HepG2 (cell line): ENCODE measurements around the gene MTCL1. TPM values are rescaled to one million over a fixed set of nuclear protein-coding genes. Genes with fewer than 3 reads are reported as not detected.

Source experiments
- ATAC-seq: fragments of 200-7000 bp; cut with Tn5 transposase; 3 replicates; pipeline ENCODE4 v1.9.1; 2020; ENCODE audit warnings: mild to moderate bottlenecking, moderate library complexity
- BruUV-seq: library from RNA; stranded (reverse); fragments of 400-500 nt; replicated peaks from 2 replicates; lab custom pipeline; 2021; lab: Mats Ljungman, UMichigan
- CTCF ChIA-PET: fragments of 300-600 bp; formaldehyde crosslinking; extraction: SDS; loops from one replicate; lab custom pipeline; 2021; ENCODE audit warnings: low total read pairs, inconsistent platforms, low intra/inter-chr PET ratio; lab: Yijun Ruan, JAX
- POLR2A ChIA-PET: fragments of 350-600 bp; sonication (Branson Sonifier 250); formaldehyde crosslinking; loops from one replicate; lab custom pipeline; 2020; ENCODE audit warnings: antibody characterized with exemption, inconsistent platforms; lab: Yijun Ruan, JAX
- DNase-seq: peaks from one replicate; pipeline ENCODE4 v3.0.0-alpha.2; 2015; ENCODE audit warnings: low spot score
- FAIRE-seq: peaks from 3 replicates; lab custom pipeline; 2011; peaks lifted over from hg19 to GRCh38; lab: Jason Lieb, UNC
- H2AFZ ChIP-seq: one replicate; pipeline ENCODE4 v1.6.1; 2011; ENCODE audit warnings: low read length, inconsistent platforms
- H3K27ac ChIP-seq: fragments of 300-600 bp; 3 replicates; pipeline ENCODE4 v1.8.0; 2011; ENCODE audit warnings: mixed run types, mild to moderate bottlenecking, mixed read lengths, low read length, inconsistent platforms; ENCODE audit not compliant: insufficient read depth; ENCODE audit errors: extremely low read length
- H3K27me3 ChIP-seq, 2 experiments: fragments of 200-600 bp in 1 of 2; 2 replicates in 1 of 2; 3 replicates in 1 of 2; pipeline versions ENCODE4 v1.6.0 to v1.8.0; 2011; ENCODE audit warnings: low read length in 2 of 2, mild to moderate bottlenecking in 2 of 2, moderate library complexity in 2 of 2, inconsistent platforms in 1 of 2; ENCODE audit not compliant: insufficient read depth in 2 of 2, control insufficient read depth in 1 of 2
- H3K36me3 ChIP-seq, 2 experiments: fragments of 200-600 bp in 1 of 2; replicated peaks in 1 of 2; 2 replicates in 1 of 2; 3 replicates in 1 of 2; pipeline versions ENCODE4 v1.5.1 to v1.8.0; 2011; ENCODE audit warnings: low read length in 2 of 2, inconsistent platforms in 1 of 2; ENCODE audit not compliant: insufficient read depth in 2 of 2, control insufficient read depth in 1 of 2
- H3K4me1 ChIP-seq: 2 replicates; pipeline ENCODE4 v1.5.1; 2012; ENCODE audit warnings: low read length, inconsistent platforms; ENCODE audit not compliant: insufficient read depth
- H3K4me2 ChIP-seq: 2 replicates; pipeline ENCODE4 v1.6.0; 2011; ENCODE audit warnings: low read depth, low read length, inconsistent platforms
- H3K4me3 ChIP-seq, 3 experiments: fragments of 200-600 bp in 1 of 3; sonication (generic), shearing (Covaris generic) in 1 of 3; replicated peaks in 1 of 3; 2 replicates each; pipeline ENCODE4 v1.5.1; 2011 to 2016; ENCODE audit warnings: low read length in 3 of 3, inconsistent platforms in 2 of 3, low read depth in 2 of 3, mild to moderate bottlenecking in 2 of 3, control low read depth in 1 of 3, mixed read lengths in 1 of 3; ENCODE audit not compliant: insufficient read depth in 1 of 3
- H3K79me2 ChIP-seq: one replicate; pipeline ENCODE4 v1.6.1; 2011; ENCODE audit warnings: low read length, inconsistent platforms; ENCODE audit not compliant: insufficient read depth
- H3K9ac ChIP-seq: 2 replicates; pipeline ENCODE4 v1.6.0; 2011; ENCODE audit warnings: mild to moderate bottlenecking, low read depth, low read length, inconsistent platforms; ENCODE audit not compliant: insufficient read depth
- H3K9me3 ChIP-seq: 2 replicates; pipeline ENCODE4 v1.5.1; 2012; ENCODE audit warnings: mild to moderate bottlenecking, low read length
- H4K20me1 ChIP-seq: 2 replicates; pipeline ENCODE4 v1.6.0; 2011; ENCODE audit warnings: inconsistent platforms, mild to moderate bottlenecking, low read length, moderate library complexity; ENCODE audit not compliant: insufficient read depth
- GATAD2A ChIP-seq: IDR thresholded peaks from 2 replicates; pipeline ENCODE4 v1.6.1; 2016
- KLF9 ChIP-seq: IDR thresholded peaks from 2 replicates; pipeline ENCODE4 v1.6.1; 2016; ENCODE audit warnings: low read depth
- RBM22 ChIP-seq: fragments of 200-400 bp; formaldehyde crosslinking; optimal IDR thresholded peaks from 2 replicates; pipeline ENCODE3; 2017; ENCODE audit warnings: mild to moderate bottlenecking, low read length, moderate library complexity
- ZIK1 ChIP-seq: sonication (generic); formaldehyde crosslinking; IDR thresholded peaks from 2 replicates; pipeline ENCODE4 v1.5.0; 2020; ENCODE audit warnings: mild to moderate bottlenecking, low read depth, missing genetic modification reagents, borderline replicate concordance
- ZNF24 ChIP-seq: fragments of 450-650 bp; IDR thresholded peaks from 2 replicates; pipeline ENCODE4 v1.6.1; 2017; ENCODE audit warnings: antibody characterized with exemption, mild to moderate bottlenecking
- ZNF570 ChIP-seq: sonication (generic); formaldehyde crosslinking; IDR thresholded peaks from 2 replicates; pipeline ENCODE4 v1.4.0; 2020; ENCODE audit warnings: mild to moderate bottlenecking, missing genetic modification reagents, borderline replicate concordance
- WGBS: methylation state at CpG from one replicate; pipeline ENCODE4 v1.1.6; 2017; ENCODE audit warnings: low lambda C conversion rate; 5-methylcytosine and 5-hydroxymethylcytosine counted together
- in situ Hi-C: cut with HindIII; loops from 2 replicates; pipeline ENCODE4 v1.10.0; 2017; ENCODE audit warnings: low pct_unique_long_range_greater_than_20kb; ENCODE audit not compliant: extremely low pct_ligation_motif_present
- intact Hi-C: fragments of 100-400 bp; cut with micrococcal nuclease; formaldehyde crosslinking; loops from one replicate; pipeline ENCODE4 v1.10.0; 2022; ENCODE audit not compliant: unreplicated experiment
- polyA plus RNA-seq, 8 experiments: library from polyadenylated mRNA; depleted of rRNA in 3 of 8; stranded (reverse) in 7 of 8; unstranded in 1 of 8; fragments of >200 nt; fragmentation: Illumina TruSeq in 4 of 8; extraction: Trizol in 4 of 8; gene quantifications; 2 replicates each; pipeline versions ENCODE4 v1.2.1 to v1.2.3, GENCODE V29; 2011 to 2016; ENCODE audit warnings: low read depth in 4 of 8, missing spikeins in 1 of 8, mixed read lengths in 1 of 8; ENCODE audit not compliant: insufficient read depth in 1 of 8
- total RNA-seq, 5 experiments: library from RNA; depleted of rRNA; stranded (reverse); fragments of >200 nt; fragmentation: Illumina TruSeq; extraction: Trizol; gene quantifications; 2 replicates each; pipeline ENCODE4 v1.2.3, GENCODE V29; 2016; ENCODE audit warnings: low read depth in 1 of 5
- TF ChIP-seq, protein P1 (sequence below): sonication (generic); formaldehyde crosslinking; IDR thresholded peaks from 2 replicates; pipeline ENCODE4 v1.8.0; 2022; ENCODE audit warnings: low read depth, missing genetic modification reagents
- TF ChIP-seq, protein P2 (sequence below): sonication (generic); formaldehyde crosslinking; conservative IDR thresholded peaks from 2 replicates; pipeline ENCODE4 v1.8.0; 2022; ENCODE audit warnings: missing genetic modification reagents

Gene MTCL1
- total and polyA plus RNA-seq, 2 of the 13 experiments (the other 11 are each of a cell fraction or from before 2014, with no cell fraction given), result 3.1 to 3.2 TPM

DNA sequence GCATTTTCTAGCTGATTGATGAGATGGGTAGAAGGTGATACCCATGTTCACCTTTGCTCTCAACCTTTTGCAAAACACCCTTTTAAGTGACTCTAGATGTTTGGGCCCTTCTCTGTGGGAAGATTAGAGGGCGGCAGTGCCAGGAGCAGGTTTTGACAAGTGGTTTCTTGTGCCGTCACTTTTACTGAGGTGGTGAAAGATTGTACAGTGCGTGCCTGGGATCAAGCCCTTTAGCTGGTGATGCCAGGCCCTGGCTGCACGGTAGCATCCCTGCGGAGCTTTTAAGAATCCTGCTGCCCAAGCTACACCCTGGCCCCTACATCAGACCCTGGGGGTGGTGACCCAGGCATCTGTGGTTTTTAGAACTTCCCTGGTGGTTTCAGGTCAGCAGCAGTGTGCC, 29.1 kb downstream of the MTCL1 start:
- H3K4me3 ChIP-seq, result no peak overlapping the region
- 87% methylated on average over 3 of the region's 5 CpGs for WGBS
- no TSS peak for BruUV-seq
- H3K4me2 ChIP-seq, result no peak overlapping the region
- H3K27me3 ChIP-seq, result no peaks in the 10 kb centered on the region; a peak in 1 of 5 replicates
- ATAC-seq, result no peak
- no peaks in the 10 kb centered on the region for H3K9me3 ChIP-seq
- no peak for FAIRE-seq
- in situ Hi-C loops (no loop called here), intact Hi-C loops (no loop called here)
- no peaks in the 10 kb centered on the region for H4K20me1 ChIP-seq
- no peak for DNase-seq
- H2AFZ ChIP-seq, result no peak overlapping the region
- POLR2A ChIA-PET, result no interaction called here
- H3K4me1 ChIP-seq, result peaks cover 57% of the 10 kb centered on the region
- CTCF ChIA-PET, result no interaction called here
- no peaks in the 10 kb centered on the region for H3K79me2 ChIP-seq
- no peaks in the 10 kb centered on the region; a peak in 1 of 5 replicates for H3K36me3 ChIP-seq
- TF ChIP-seq, protein P1, sequence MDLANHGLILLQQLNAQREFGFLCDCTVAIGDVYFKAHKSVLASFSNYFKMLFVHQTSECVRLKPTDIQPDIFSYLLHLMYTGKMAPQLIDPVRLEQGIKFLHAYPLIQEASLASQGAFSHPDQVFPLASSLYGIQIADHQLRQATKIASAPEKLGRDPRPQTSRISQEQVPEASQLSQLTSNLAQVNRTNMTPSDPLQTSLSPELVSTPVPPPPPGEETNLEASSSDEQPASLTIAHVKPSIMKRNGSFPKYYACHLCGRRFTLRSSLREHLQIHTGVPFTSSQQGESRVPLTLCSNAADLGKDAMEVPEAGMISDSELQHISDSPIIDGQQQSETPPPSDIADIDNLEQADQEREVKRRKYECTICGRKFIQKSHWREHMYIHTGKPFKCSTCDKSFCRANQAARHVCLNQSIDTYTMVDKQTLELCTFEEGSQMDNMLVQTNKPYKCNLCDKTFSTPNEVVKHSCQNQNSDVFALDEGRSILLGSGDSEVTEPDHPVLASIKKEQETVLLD (CRISPR knock-in tag), result no peak
- TF ChIP-seq ZIK1 (CRISPR knock-in tag) (no peak), ZNF24 (no peak), ZNF570 (CRISPR knock-in tag) (no peak), RBM22 (no peak), KLF9 (CRISPR knock-in tag) (no peak), GATAD2A (CRISPR knock-in tag) (no peak)
- TF ChIP-seq, protein P2, sequence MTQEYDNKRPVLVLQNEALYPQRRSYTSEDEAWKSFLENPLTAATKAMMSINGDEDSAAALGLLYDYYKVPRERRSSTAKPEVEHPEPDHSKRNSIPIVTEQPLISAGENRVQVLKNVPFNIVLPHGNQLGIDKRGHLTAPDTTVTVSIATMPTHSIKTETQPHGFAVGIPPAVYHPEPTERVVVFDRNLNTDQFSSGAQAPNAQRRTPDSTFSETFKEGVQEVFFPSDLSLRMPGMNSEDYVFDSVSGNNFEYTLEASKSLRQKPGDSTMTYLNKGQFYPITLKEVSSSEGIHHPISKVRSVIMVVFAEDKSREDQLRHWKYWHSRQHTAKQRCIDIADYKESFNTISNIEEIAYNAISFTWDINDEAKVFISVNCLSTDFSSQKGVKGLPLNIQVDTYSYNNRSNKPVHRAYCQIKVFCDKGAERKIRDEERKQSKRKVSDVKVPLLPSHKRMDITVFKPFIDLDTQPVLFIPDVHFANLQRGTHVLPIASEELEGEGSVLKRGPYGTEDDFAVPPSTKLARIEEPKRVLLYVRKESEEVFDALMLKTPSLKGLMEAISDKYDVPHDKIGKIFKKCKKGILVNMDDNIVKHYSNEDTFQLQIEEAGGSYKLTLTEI (CRISPR knock-in tag), result no peak
- H3K27ac ChIP-seq, result no peak overlapping the region
- no peak overlapping the region for H3K9ac ChIP-seq
